Cardiac muscle cell (in vitro differentiated cells and primary cell): ENCODE measurements around the gene RNU5D-1. TPM values are rescaled to one million over a fixed set of nuclear protein-coding genes. Genes with fewer than 3 reads are reported as not detected.
A peak's percentile ranks its signal among the peaks of the same experiment; 100 is the strongest.

ENCODE experiments used
- DNase-seq, 2 donors: peaks; one replicate each; pipeline versions ENCODE4 v3.0.0 to v3.0.0-alpha.2; 2010 to 2017; ENCODE audit warnings: low read depth in 1 of 2, low spot score in 1 of 2
- H3K27ac ChIP-seq: fragments of 200-600 bp; sonication (generic); 2 replicates; pipeline ENCODE4 v1.5.1; 2016
- H3K27me3 ChIP-seq: fragments of 200-600 bp; sonication (generic); 2 replicates; pipeline ENCODE4 v1.6.0; 2016; ENCODE audit warnings: control low read depth
- H3K36me3 ChIP-seq: fragments of 200-600 bp; sonication (generic); 2 replicates; pipeline ENCODE4 v1.5.1; 2016; ENCODE audit warnings: control low read depth
- H3K4me1 ChIP-seq: fragments of 200-600 bp; sonication (generic); 2 replicates; pipeline ENCODE4 v1.8.1; 2017; ENCODE audit warnings: low read depth, mild to moderate bottlenecking, mixed run types
- H3K4me3 ChIP-seq: fragments of 200-600 bp; sonication (generic); 2 replicates; pipeline ENCODE4 v1.5.1; 2016; ENCODE audit warnings: mild to moderate bottlenecking
- H3K9me3 ChIP-seq: fragments of 200-600 bp; sonication (generic); 2 replicates; pipeline ENCODE4 v1.5.1; 2017; ENCODE audit warnings: low read depth, mild to moderate bottlenecking, control low read depth
- CTCF ChIP-seq: IDR thresholded peaks from 2 replicates; pipeline ENCODE4 v1.5.1; 2012; ENCODE audit warnings: low read depth, mild to moderate bottlenecking, low read length
- polyA plus RNA-seq: library from polyadenylated mRNA; unstranded; fragments of >200 nt; fragmentation: Nextera tagmentation; extraction: Ambion mirVana; gene quantifications from 2 replicates; pipeline ENCODE4 v1.2.1, GENCODE V29; 2016
- total RNA-seq: library from RNA; depleted of rRNA; stranded (reverse); fragments of >200 nt; gene quantifications from 2 replicates; pipeline ENCODE4 v1.2.3, GENCODE V29; 2016

The RNU5D-1 gene
- total and polyA plus RNA-seq, 2 experiments from 2014 or later = not detected

GRCh38 chr1:44713321-44713781 lies 17.6 kb downstream of the RNU5D-1 start:
- no peaks in the 10 kb centered on the region for H3K9me3 ChIP-seq

DNA sequence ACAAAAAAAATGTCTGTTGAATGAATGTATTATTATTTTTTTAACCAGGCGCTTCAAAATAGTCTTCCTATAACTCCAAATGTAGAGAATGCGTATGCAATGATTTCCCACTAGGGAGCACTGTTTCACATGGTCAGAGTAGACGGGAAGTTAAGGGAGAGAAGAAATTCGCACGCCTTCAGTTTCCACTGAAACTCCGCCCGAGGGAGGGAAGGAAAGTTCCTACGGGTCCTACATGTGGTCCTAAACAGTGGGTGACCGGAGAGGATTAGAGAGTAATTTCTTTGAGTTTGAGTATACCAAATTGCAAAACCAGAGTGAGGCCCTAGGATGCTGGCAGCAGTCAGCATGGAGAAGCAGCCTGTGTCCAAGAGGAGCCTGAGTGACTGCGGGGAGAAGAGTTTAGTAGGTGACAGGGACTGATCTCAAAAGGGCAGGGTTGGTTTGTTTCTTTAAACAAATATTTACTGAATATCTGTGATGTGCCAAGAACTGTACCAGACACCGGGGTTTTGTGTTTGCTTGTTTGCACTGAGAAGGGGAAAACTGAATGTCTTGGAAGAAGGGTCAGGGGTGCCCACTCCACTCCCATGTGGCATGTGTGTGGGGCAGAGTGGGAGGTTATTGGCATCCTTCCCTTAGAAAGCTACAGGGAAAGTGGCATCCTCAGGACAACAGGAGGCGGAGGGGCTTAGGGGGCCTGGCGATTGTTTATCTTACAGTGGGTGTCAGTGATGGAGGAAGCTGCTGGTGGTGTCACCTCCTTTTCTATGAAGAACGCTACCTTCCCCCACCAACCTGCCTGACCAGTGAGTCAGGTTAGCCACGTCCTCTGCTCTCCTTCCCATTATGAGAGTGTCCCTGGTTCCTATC lies 22.8 kb downstream of the RNU5D-1 start:
- no peaks in the 10 kb centered on the region for H3K4me1 ChIP-seq
- H3K36me3 ChIP-seq = no peaks in the 10 kb centered on the region
- TF ChIP-seq CTCF = peak; percentile 76
- no peaks in the 10 kb centered on the region for H3K9me3 ChIP-seq
- no peak overlapping the region for H3K4me3 ChIP-seq
- H3K27ac ChIP-seq = no peak overlapping the region
- no peaks in the 10 kb centered on the region for H3K27me3 ChIP-seq
- DNase-seq = peak; percentile 47 to 71

More at GRCh38 chr1:44713321-44713781, 17.6 kb downstream of the RNU5D-1 start:
- DNase-seq = no peak
- TF ChIP-seq CTCF = no peak
- no peaks in the 10 kb centered on the region for H3K27me3 ChIP-seq
- H3K36me3 ChIP-seq = no peaks in the 10 kb centered on the region
- H3K4me3 ChIP-seq = no peak overlapping the region
- no peaks in the 10 kb centered on the region for H3K4me1 ChIP-seq
- no peak overlapping the region for H3K27ac ChIP-seq

- DNase-seq = peak in 1 of 2 donors; percentile 68
- no peaks in the 10 kb centered on the region for H3K36me3 ChIP-seq
- no peak for TF ChIP-seq CTCF
- no peaks in the 10 kb centered on the region for H3K27me3 ChIP-seq
- H3K9me3 ChIP-seq = no peaks in the 10 kb centered on the region
- no peak overlapping the region for H3K4me3 ChIP-seq
- H3K27ac ChIP-seq = no peak overlapping the region
- no peaks in the 10 kb centered on the region for H3K4me1 ChIP-seq
Observed at GRCh38 chr1:44707112-44707881, 23.7 kb downstream of the RNU5D-1 start.

GRCh38 chr1:44705938-44706337 lies 25.0 kb downstream of the RNU5D-1 start:
- H3K4me1 ChIP-seq = no peaks in the 10 kb centered on the region
- no peaks in the 10 kb centered on the region for H3K27me3 ChIP-seq
- no peak for DNase-seq
- TF ChIP-seq CTCF = no peak
- H3K4me3 ChIP-seq = no peak overlapping the region
- no peak overlapping the region for H3K27ac ChIP-seq
- no peaks in the 10 kb centered on the region for H3K9me3 ChIP-seq
- H3K36me3 ChIP-seq = no peaks in the 10 kb centered on the region

DNA sequence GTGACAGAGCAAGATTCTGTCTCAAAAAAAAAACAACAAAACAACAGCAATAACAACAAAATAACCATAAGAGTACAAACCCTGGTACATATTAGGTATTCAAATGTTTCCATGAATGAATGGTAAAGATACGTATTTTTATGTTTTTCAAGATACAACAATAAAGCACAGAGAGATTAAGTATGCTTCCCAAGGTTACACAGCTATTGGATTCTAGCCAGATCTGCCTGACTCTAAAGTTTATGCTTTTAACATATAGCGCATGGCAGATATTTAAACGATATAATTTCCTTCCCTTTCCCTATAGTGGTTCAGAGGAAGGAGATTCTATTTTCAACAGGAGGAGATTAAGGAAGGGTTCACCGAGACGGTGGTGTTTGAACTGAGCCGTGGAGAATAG lies 25.5 kb downstream of the RNU5D-1 start:
- Histone ChIP-seq H3K9me3 (no peaks in the 10 kb centered on the region), H3K4me1 (no peaks in the 10 kb centered on the region), H3K4me3 (no peak overlapping the region), H3K27ac (no peak overlapping the region), H3K27me3 (no peaks in the 10 kb centered on the region), H3K36me3 (no peaks in the 10 kb centered on the region)
- no peak for DNase-seq
- no peak for TF ChIP-seq CTCF
